Mucosa of descending colon (tissue), 3 donors: ENCODE data around the gene HEXIM1. TPM values are rescaled to one million over a fixed set of nuclear protein-coding genes. Genes with fewer than 3 reads are reported as not detected.

Experiments used
- ATAC-seq: fragments of 200-7000 bp; cut with Tn5 transposase; one replicate; pipeline ENCODE4 v1.9.1; 2020; ENCODE audit warnings: mild to moderate bottlenecking, moderate library complexity
- DNase-seq, 3 donors: peaks; one replicate each; pipeline ENCODE4 v3.0.0-alpha.2; 2020
- H3K36me3 ChIP-seq: fragments of 200-600 bp; one replicate; pipeline ENCODE4 v1.8.0; 2021; ENCODE audit warnings: low read depth, mild to moderate bottlenecking
- H3K4me1 ChIP-seq: fragments of 200-600 bp; one replicate; pipeline ENCODE4 v1.8.0; 2021; ENCODE audit warnings: low read depth, mild to moderate bottlenecking
- H3K4me3 ChIP-seq: fragments of 200-600 bp; one replicate; pipeline ENCODE4 v1.8.0; 2021; ENCODE audit warnings: mild to moderate bottlenecking
- H3K9me3 ChIP-seq: fragments of 200-600 bp; one replicate; pipeline ENCODE4 v1.8.0; 2021; ENCODE audit warnings: mild to moderate bottlenecking
- intact Hi-C, 2 donors: fragments of 100-400 bp; cut with DNase I in 1 of 2; cut with micrococcal nuclease in 1 of 2; formaldehyde crosslinking; loops; one replicate each; pipeline versions ENCODE4 v1.11.0 to v1.11.1; 2022; cut with DNase I, micrococcal nuclease
- total RNA-seq, 3 donors: library from RNA; stranded (reverse); fragmentation: NEBNext Ultra II Directional in 2 of 3; extraction: Animal tissue kit (Norgen Biotek cat#: 25700) in 2 of 3; gene quantifications; one replicate each; pipeline versions ENCODE4 v1.2.1 to v1.2.4, GENCODE V29; 2021 to 2023
- TF ChIP-seq, protein P1 (sequence below): fragments of 200-600 bp; IDR thresholded peaks from one replicate; pipeline ENCODE4 v1.8.0; 2022; ENCODE audit warnings: antibody characterized with exemption, mild to moderate bottlenecking
- donor health status: DM: no; HTN: no; CAD: no; lungs with moderate emphysema.
- donor health status: DM: no; HTN: no; CAD: no.
- donor health status: DM: no; HTN: yes; CAD: no.

HEXIM1 gene
- total RNA-seq, 3 donors from 2014 or later: 36.7 to 98.2 (median 37.0) TPM

DNA sequence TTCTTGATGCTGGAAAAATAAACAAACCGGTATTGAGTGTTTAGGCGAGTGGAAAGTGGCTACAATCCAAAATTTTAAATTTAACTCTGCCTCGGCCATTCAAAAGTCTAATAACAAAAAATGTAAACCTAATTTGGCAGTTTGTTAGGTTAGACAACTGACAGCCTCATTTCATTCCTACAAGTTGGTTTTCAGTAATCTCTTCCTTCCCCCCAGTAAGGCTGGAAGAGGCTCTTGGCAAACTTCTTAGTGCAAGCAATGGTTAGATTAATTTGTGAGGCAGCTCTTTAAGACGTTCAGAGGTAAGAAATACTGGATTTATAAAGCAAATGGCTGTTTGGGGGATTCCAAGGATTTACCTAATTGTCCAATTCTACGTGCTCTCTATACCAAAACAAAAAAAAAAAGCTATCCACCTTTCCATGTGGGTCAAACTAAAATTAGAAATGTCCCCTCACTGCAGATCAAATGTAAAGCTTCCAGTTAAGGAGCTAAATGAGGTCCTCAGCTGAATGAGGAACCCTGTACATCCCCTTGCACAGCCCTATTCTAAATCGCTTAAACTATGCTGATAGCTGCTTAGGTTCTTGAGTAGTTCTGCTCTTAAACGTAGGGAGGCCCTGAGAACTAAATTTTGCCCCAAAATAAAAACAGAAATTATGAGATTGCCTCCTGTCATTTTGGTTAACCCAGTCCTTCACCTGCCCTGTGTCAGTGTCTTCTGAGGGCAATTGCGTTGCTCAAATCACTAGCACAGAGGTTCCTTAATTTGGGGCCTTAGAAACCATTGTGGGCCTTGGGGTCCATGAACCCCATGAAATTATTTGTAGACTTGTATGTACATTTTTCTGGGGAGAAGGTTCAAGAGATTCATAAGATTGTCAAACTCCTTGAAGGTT is 2.9 kb downstream of the HEXIM1 start:
- intact Hi-C loops: no loop called here
- H3K36me3 ChIP-seq: no peaks in the 10 kb centered on the region
- no peak for DNase-seq
- H3K9me3 ChIP-seq: no peaks in the 10 kb centered on the region
- ATAC-seq: no peak
- H3K4me1 ChIP-seq: peaks cover 27% of the 10 kb centered on the region
- H3K4me3 ChIP-seq: no peak overlapping the region
- TF ChIP-seq, protein P1, sequence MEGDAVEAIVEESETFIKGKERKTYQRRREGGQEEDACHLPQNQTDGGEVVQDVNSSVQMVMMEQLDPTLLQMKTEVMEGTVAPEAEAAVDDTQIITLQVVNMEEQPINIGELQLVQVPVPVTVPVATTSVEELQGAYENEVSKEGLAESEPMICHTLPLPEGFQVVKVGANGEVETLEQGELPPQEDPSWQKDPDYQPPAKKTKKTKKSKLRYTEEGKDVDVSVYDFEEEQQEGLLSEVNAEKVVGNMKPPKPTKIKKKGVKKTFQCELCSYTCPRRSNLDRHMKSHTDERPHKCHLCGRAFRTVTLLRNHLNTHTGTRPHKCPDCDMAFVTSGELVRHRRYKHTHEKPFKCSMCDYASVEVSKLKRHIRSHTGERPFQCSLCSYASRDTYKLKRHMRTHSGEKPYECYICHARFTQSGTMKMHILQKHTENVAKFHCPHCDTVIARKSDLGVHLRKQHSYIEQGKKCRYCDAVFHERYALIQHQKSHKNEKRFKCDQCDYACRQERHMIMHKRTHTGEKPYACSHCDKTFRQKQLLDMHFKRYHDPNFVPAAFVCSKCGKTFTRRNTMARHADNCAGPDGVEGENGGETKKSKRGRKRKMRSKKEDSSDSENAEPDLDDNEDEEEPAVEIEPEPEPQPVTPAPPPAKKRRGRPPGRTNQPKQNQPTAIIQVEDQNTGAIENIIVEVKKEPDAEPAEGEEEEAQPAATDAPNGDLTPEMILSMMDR: no peak

DNA sequence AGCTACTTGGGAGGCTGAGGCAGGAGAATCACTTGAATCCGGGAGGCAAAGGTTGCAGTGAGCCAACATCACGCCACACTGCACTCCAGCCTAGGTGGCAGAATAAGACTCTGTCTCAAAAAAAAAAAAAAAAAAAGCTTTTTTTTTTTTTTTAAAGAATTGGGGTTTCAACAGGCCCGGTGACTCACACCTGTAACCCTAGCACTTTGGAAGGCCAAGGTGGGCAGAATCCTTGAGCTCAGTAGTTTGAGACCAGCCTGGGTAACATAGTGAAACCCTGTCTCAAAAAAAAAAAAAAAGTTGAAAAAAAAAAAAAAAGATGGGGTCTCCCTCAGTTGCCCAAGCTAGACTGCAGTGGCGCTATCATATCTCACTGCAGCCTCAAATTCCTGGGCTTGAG is 6.8 kb downstream of the HEXIM1 start:
- intact Hi-C loops: no loop called here
- Histone ChIP-seq H3K4me3 (no peak overlapping the region), H3K9me3 (no peaks in the 10 kb centered on the region), H3K4me1 (peaks cover 42% of the 10 kb centered on the region), H3K36me3 (no peaks in the 10 kb centered on the region)
- DNase-seq (no peak), ATAC-seq (no peak)
- TF ChIP-seq, protein P1: no peak

DNA sequence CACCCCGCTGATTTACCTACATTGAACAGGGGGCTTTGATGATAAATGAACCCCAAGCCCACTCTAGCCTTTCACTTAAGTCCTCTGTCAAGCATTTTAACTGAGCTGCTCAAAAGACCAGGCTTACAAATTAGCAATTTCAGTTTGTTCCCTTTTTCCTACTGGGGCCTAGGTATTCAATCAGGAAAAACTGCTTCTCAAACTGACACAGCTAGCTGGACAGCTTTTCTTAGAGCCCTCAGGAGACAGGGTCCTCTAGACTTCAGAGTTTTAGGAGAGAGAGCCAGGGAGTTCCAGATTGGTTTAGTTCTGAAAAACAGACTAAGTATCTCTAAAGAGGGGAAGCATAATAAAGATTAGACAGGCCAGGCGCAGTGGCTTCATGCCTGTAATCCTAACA is 7.2 kb downstream of the HEXIM1 start:
- ATAC-seq (no peak), DNase-seq (no peak)
- Histone ChIP-seq H3K9me3 (no peaks in the 10 kb centered on the region), H3K4me3 (no peak overlapping the region), H3K4me1 (peaks cover 42% of the 10 kb centered on the region), H3K36me3 (no peaks in the 10 kb centered on the region)
- TF ChIP-seq, protein P1: no peak
- intact Hi-C loops: no loop called here

DNA sequence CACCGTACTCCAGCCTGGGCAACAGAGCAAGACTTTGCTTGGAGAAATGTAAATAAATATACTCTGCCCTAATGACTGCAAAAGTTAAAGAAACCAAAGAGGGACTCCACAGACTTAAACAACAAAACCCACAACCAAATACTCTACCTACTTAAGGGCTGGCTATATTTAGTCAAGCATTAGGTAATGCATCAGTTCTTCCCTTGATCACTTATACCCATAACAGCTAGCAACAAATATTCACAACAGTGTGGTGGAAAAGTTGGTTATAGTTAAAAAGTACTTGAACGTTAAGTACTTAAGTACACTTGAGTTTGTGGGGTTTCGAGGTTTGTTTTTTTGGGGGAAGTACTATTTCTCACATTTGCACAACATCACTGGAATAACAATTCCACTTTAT is 8.0 kb downstream of the HEXIM1 start:
- H3K4me3 ChIP-seq: no peak overlapping the region
- TF ChIP-seq, protein P1: no peak
- DNase-seq: no peak
- H3K9me3 ChIP-seq: no peaks in the 10 kb centered on the region
- no peaks in the 10 kb centered on the region for H3K36me3 ChIP-seq
- intact Hi-C loops: no loop called here
- ATAC-seq: no peak
- H3K4me1 ChIP-seq: peaks cover 37% of the 10 kb centered on the region

DNA sequence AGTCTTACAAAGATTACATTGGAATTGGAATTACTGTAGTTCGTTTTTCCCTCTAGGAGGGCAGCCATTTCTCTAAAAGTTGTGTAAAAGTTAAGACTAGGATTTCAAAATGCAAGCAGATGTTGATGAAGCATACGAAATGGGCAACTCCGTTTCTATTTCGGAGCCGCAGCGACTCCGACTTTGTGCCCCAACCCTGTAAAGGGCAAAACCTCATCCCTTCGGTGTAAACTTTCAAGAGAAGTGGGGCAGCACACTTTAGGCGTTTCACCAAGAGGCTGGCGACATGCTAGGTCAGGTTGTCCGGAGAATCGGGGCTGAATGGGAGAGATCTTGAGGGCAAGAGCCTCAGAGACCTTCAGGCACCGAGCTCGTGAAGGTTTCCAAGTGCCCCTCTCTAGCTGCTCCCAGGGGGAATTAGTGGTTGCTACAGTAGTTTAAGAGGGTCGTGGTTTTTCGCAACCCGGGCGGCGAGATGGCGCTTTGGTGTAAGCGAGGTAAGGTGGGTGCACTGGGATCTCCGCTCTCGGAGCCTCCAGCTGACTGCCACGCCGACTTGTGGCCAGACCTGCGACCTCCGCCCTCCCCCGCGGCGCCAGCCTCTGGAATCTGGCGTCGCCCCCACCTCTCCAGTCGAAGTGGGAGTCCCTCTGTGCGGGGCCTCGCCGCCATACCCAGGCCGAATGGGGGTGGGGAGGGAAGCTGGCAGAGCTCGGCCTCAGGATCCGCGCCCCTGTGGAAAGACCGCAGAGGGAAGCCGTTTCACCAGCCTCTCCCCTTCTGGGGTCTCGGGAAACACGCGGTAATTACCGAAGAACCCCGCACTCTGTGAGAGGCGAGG is 12.4 kb downstream of the HEXIM1 start:
- ATAC-seq: peak; percentile 57
- intact Hi-C loops: no loop called here
- Histone ChIP-seq H3K4me1 (peaks cover 35% of the 10 kb centered on the region), H3K4me3 (peak overlapping the region; percentile 98), H3K36me3 (peaks cover 3% of the 10 kb centered on the region), H3K9me3 (no peaks in the 10 kb centered on the region)
- TF ChIP-seq, protein P1: no peak
- peak; percentile 79 to 84 (median 83) for DNase-seq
